Keratinocyte (primary cell): ENCODE data around the gene TADA2B. TPM values are rescaled to one million over a fixed set of nuclear protein-coding genes. Genes with fewer than 3 reads are reported as not detected.

ENCODE experiments used
- DNase-seq: peaks from one replicate; pipeline ENCODE4 v3.0.0-alpha.2; 2011; ENCODE audit warnings: low read depth, missing footprints, low spot score
- FAIRE-seq: peaks from 2 replicates; lab custom pipeline; 2011; peaks lifted over from hg19 to GRCh38; lab: Jason Lieb, UNC
- H2AFZ ChIP-seq: 2 replicates; pipeline ENCODE4 v1.6.0; 2012; ENCODE audit warnings: low read length, control low read depth, inconsistent platforms; ENCODE audit not compliant: control insufficient read depth
- H3K27ac ChIP-seq: 2 replicates; pipeline ENCODE4 v1.5.1; 2011; ENCODE audit warnings: low read length; ENCODE audit not compliant: control insufficient read depth, insufficient read depth
- H3K27me3 ChIP-seq: 3 replicates; pipeline ENCODE4 v1.6.0; 2011; ENCODE audit warnings: low read length; ENCODE audit not compliant: control insufficient read depth, insufficient read depth; ENCODE audit errors: extremely low read depth
- H3K36me3 ChIP-seq, 2 experiments: 2 replicates in 1 of 2; 3 replicates in 1 of 2; pipeline ENCODE4 v1.5.1; 2011; ENCODE audit warnings: low read length in 2 of 2, mild to moderate bottlenecking in 1 of 2; ENCODE audit not compliant: control insufficient read depth in 2 of 2, insufficient read depth in 2 of 2; ENCODE audit errors: extremely low read depth in 1 of 2
- H3K4me1 ChIP-seq: 3 replicates; pipeline ENCODE4 v1.5.1; 2011; ENCODE audit warnings: low read length; ENCODE audit not compliant: control insufficient read depth, insufficient read depth; ENCODE audit errors: extremely low read depth
- H3K4me2 ChIP-seq: 3 replicates; pipeline ENCODE4 v1.6.0; 2011; ENCODE audit warnings: low read depth, low read length; ENCODE audit not compliant: control insufficient read depth, insufficient read depth; ENCODE audit errors: extremely low read depth
- H3K4me3 ChIP-seq, 3 experiments: fragments of 200-600 bp in 1 of 3; sonication (generic) in 1 of 3; 2 replicates in 2 of 3; 3 replicates in 1 of 3; pipeline ENCODE4 v1.5.1; 2011 to 2016; ENCODE audit warnings: low read length in 3 of 3, mild to moderate bottlenecking in 3 of 3, control low read depth in 2 of 3, inconsistent platforms in 1 of 3, low read depth in 1 of 3, mixed read lengths in 1 of 3, mixed run types in 1 of 3, moderate library complexity in 1 of 3; ENCODE audit not compliant: control insufficient read depth in 2 of 3, insufficient read depth in 2 of 3; ENCODE audit errors: extremely low read depth in 1 of 3
- H3K79me2 ChIP-seq: 2 replicates; pipeline ENCODE4 v1.6.0; 2012; ENCODE audit warnings: low read length; ENCODE audit not compliant: control insufficient read depth, insufficient read depth
- H3K9ac ChIP-seq: 3 replicates; pipeline ENCODE4 v1.6.0; 2011; ENCODE audit warnings: low read length; ENCODE audit not compliant: control insufficient read depth, insufficient read depth; ENCODE audit errors: extremely low read depth
- H3K9me1 ChIP-seq: 3 replicates; pipeline ENCODE4 v1.6.0; 2011; ENCODE audit warnings: low read length; ENCODE audit not compliant: control insufficient read depth, insufficient read depth; ENCODE audit errors: extremely low read depth
- H3K9me3 ChIP-seq: 2 replicates; pipeline ENCODE4 v1.5.1; 2012; ENCODE audit warnings: low read depth, low read length; ENCODE audit not compliant: control insufficient read depth
- H4K20me1 ChIP-seq: 3 replicates; pipeline ENCODE4 v1.6.0; 2011; ENCODE audit warnings: low read length; ENCODE audit not compliant: control insufficient read depth, insufficient read depth; ENCODE audit errors: extremely low read depth
- CTCF ChIP-seq, 3 experiments: IDR thresholded peaks in 1 of 3; conservative IDR thresholded peaks in 1 of 3; optimal IDR thresholded peaks in 1 of 3; 2 replicates in 2 of 3; 3 replicates in 1 of 3; pipeline versions ENCODE3 to v1.5.1; 2011; ENCODE audit warnings: low read length in 3 of 3, mild to moderate bottlenecking in 3 of 3, moderate library complexity in 2 of 3, control low read depth in 1 of 3, inconsistent platforms in 1 of 3; ENCODE audit not compliant: insufficient read depth in 2 of 3; ENCODE audit errors: extremely low read depth in 1 of 3
- EZH2 ChIP-seq: IDR thresholded peaks from one replicate; pipeline ENCODE4 v1.6.1; 2012; ENCODE audit warnings: inconsistent platforms, mild to moderate bottlenecking, low read length, moderate library complexity
- dilution Hi-C: fragments of 300-500 bp; cut with MboI; formaldehyde crosslinking; loops from one replicate; pipeline ENCODE4 v1.7.0; 2020; ENCODE audit warnings: low sequenced_read_pairs; ENCODE audit not compliant: extremely low pct_ligation_motif_present
- polyA plus RNA-seq, 5 experiments: library from polyadenylated mRNA; depleted of rRNA in 3 of 5; stranded (reverse) in 3 of 5; stranded (forward) in 1 of 5; unstranded in 1 of 5; fragments of >200 nt; gene quantifications; 1 replicate in 1 of 5; 2 replicates in 3 of 5; 3 replicates in 1 of 5; pipeline versions ENCODE4 v1.2.1 to v1.2.3, GENCODE V29; 2011 to 2012; ENCODE audit warnings: missing spikeins in 2 of 5, low read depth in 1 of 5, low replicate concordance in 1 of 5

Gene TADA2B
- polyA plus RNA-seq, 1 donor (not counting 4 experiments of a cell fraction or from before 2014, with no cell fraction given) = 5.3 TPM

- dilution Hi-C loops = no loop called here
- Histone ChIP-seq H3K27me3 (no peaks in the 10 kb centered on the region), H3K27ac (no peak overlapping the region), H2AFZ (no peak overlapping the region), H3K9me3 (no peaks in the 10 kb centered on the region), H3K9me1 (no peaks in the 10 kb centered on the region), H3K4me2 (no peak overlapping the region), H3K9ac (no peak overlapping the region), H3K4me1 (peaks cover 7% of the 10 kb centered on the region), H3K79me2 (peaks cover 7% of the 10 kb centered on the region), H4K20me1 (no peaks in the 10 kb centered on the region), H3K36me3 (peaks cover 32 to 64% of the 10 kb centered on the region in 2 experiments), H3K4me3 (no peak overlapping the region)
- DNase-seq = no peak
- no peak for FAIRE-seq
- TF ChIP-seq EZH2 = no peak
- no peak for TF ChIP-seq CTCF (optimal IDR thresholded peaks at IDR 0.05 in 1 of 3, IDR thresholded peaks at IDR 0.05 in 1 of 3, conservative IDR thresholded peaks at IDR 0.05 in 1 of 3; ENCODE audit: extremely low read depth in 1 of 3, insufficient read depth in 2 of 3, low read length in 3 of 3)
Measured at GRCh38 chr4:7007142-7007907, 35.8 kb upstream of the TADA2B start.

- H3K4me2 ChIP-seq = no peak overlapping the region
- DNase-seq (no peak), FAIRE-seq (no peak)
- TF ChIP-seq CTCF (optimal IDR thresholded peaks at IDR 0.05 in 1 of 3, IDR thresholded peaks at IDR 0.05 in 1 of 3, conservative IDR thresholded peaks at IDR 0.05 in 1 of 3; ENCODE audit: extremely low read depth in 1 of 3, insufficient read depth in 2 of 3, low read length in 3 of 3) (no peak), EZH2 (no peak)
- dilution Hi-C loops = no loop called here
- H3K9ac ChIP-seq = no peak overlapping the region
- no peaks in the 10 kb centered on the region for H3K9me1 ChIP-seq
- no peaks in the 10 kb centered on the region for H3K9me3 ChIP-seq
- H3K27me3 ChIP-seq = no peaks in the 10 kb centered on the region
- H3K79me2 ChIP-seq = peaks cover 4% of the 10 kb centered on the region
- H4K20me1 ChIP-seq = no peaks in the 10 kb centered on the region
- peaks cover 2% of the 10 kb centered on the region for H3K4me1 ChIP-seq
- no peak overlapping the region for H3K27ac ChIP-seq
- H3K36me3 ChIP-seq = peaks cover 33 to 64% of the 10 kb centered on the region in 2 experiments
- H3K4me3 ChIP-seq = no peak overlapping the region
- H2AFZ ChIP-seq = no peak overlapping the region
Measured at GRCh38 chr4:7007944-7008343, 35.2 kb upstream of the TADA2B start.
